Fibroblast of villous mesenchyme (primary cell): ENCODE results near the gene PDGFA. TPM values are rescaled to one million over a fixed set of nuclear protein-coding genes. Genes with fewer than 3 reads are reported as not detected.

Source experiments
- DNase-seq: peaks from one replicate; pipeline ENCODE4 v3.0.0-alpha.2; 2010; ENCODE audit warnings: low read depth
- H3K4me3 ChIP-seq: 2 replicates; pipeline ENCODE4 v1.5.1; 2011; ENCODE audit warnings: low read depth, mild to moderate bottlenecking, low read length
- CTCF ChIP-seq: IDR thresholded peaks from 2 replicates; pipeline ENCODE4 v1.5.1; 2012; ENCODE audit warnings: low read depth, mild to moderate bottlenecking, low read length; ENCODE audit not compliant: insufficient read depth
- total RNA-seq: library from RNA; depleted of rRNA; stranded (reverse); fragments of >200 nt; gene quantifications from 2 replicates; pipeline ENCODE4 v1.2.3, GENCODE V29; 2012

Gene PDGFA
- total RNA-seq, 1 donor: 43.2 TPM

GRCh38 chr7:464454-465401 lies 54.9 kb downstream of the PDGFA start:
- H3K4me3 ChIP-seq: no peak overlapping the region
- TF ChIP-seq CTCF: no peak
- DNase-seq: peak; percentile 91

- no peak for DNase-seq
- no peak for TF ChIP-seq CTCF
- H3K4me3 ChIP-seq: no peak overlapping the region
These were observed 55.7 kb downstream of the PDGFA start for GRCh38 chr7:463817-464453.

GRCh38 chr7:463362-463781 lies 56.3 kb downstream of the PDGFA start:
- no peak for DNase-seq
- no peak overlapping the region for H3K4me3 ChIP-seq
- TF ChIP-seq CTCF: no peak

- TF ChIP-seq CTCF: no peak
- DNase-seq: no peak
- H3K4me3 ChIP-seq: no peak overlapping the region
These were observed 57.2 kb downstream of the PDGFA start for GRCh38 chr7:462173-463103.

- no peak overlapping the region for H3K4me3 ChIP-seq
- peak; percentile 61 for DNase-seq
- no peak for TF ChIP-seq CTCF
These were observed 58.0 kb downstream of the PDGFA start for GRCh38 chr7:461453-462172.

GRCh38 chr7:461117-461452 lies 58.6 kb downstream of the PDGFA start:
- no peak overlapping the region for H3K4me3 ChIP-seq
- TF ChIP-seq CTCF: no peak
- no peak for DNase-seq
